LNCaP clone FGC (cell line): ENCODE data around the gene ERBB4.

Experiments
- DNase-seq: peaks from one replicate; pipeline ENCODE4 v3.0.0-alpha.2; 2011; ENCODE audit warnings: low read depth
- H3K4me3 ChIP-seq: 2 replicates; pipeline ENCODE4 v1.5.1; 2011; ENCODE audit warnings: mild to moderate bottlenecking, low read depth, low read length, control low read depth
- TF ChIP-seq, protein P1 (sequence below): IDR thresholded peaks from 2 replicates; pipeline ENCODE4 v1.5.1; 2012; ENCODE audit warnings: mild to moderate bottlenecking; ENCODE audit not compliant: control insufficient read depth, insufficient read depth; ENCODE audit errors: extremely low read depth

Gene ERBB4

DNA sequence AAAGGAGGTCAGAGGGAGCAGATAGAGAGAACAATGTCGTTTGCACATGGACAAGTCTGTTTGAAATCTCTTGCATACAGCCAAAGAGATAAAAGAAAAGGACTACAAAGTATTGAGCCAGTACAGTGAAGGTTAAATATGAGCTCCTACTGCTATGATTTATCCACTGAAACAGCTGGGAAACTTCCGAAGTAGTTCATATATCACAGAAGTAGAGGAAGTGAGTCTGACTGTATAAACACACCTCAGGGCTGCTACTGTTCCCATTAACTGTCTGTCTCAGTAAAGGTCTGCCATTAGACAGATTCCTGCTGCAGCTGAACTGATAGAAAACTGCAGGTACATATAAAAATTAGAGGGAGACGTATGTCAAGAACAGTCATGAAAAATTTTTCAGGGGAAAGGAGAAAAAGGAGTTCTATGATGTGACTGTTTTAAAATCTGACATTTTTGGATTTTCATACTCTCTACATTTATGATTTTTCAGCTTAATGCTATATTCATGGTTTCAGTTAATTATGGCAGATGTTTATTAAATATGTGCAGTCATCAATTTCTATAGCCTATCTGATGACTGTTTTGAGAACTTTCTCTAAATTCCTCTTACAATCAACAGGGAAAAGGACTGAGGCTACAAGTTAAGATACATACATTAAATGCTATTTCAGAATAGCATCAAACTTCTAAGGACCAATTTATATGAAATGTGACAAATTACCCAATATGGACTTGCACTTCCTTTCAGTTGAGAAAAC lies 364.7 kb downstream of the ERBB4 start:
- no peak overlapping the region for H3K4me3 ChIP-seq
- TF ChIP-seq, protein P1, sequence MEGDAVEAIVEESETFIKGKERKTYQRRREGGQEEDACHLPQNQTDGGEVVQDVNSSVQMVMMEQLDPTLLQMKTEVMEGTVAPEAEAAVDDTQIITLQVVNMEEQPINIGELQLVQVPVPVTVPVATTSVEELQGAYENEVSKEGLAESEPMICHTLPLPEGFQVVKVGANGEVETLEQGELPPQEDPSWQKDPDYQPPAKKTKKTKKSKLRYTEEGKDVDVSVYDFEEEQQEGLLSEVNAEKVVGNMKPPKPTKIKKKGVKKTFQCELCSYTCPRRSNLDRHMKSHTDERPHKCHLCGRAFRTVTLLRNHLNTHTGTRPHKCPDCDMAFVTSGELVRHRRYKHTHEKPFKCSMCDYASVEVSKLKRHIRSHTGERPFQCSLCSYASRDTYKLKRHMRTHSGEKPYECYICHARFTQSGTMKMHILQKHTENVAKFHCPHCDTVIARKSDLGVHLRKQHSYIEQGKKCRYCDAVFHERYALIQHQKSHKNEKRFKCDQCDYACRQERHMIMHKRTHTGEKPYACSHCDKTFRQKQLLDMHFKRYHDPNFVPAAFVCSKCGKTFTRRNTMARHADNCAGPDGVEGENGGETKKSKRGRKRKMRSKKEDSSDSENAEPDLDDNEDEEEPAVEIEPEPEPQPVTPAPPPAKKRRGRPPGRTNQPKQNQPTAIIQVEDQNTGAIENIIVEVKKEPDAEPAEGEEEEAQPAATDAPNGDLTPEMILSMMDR: no peak
- no peak for DNase-seq

DNA sequence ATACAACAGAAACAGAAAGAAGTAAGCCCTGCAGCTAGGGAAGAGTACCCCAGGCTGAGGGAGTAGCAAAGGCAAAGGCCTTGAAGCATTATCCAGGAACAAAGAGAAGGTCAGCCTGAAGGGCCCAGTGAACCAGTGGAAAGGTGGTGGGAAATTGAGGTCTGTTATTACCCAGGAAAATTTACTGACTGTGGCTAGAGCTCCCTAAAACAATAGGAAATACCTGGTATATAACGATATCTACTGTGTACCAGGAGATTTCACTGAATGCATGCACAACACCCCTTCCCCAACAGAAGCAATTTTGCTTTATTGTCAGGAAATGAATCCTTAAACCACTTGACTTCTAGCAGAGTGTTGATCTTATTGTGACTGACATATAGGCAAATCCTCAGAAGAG lies 365.3 kb downstream of the ERBB4 start:
- TF ChIP-seq, protein P1: no peak
- DNase-seq: no peak
- H3K4me3 ChIP-seq: no peak overlapping the region

DNA sequence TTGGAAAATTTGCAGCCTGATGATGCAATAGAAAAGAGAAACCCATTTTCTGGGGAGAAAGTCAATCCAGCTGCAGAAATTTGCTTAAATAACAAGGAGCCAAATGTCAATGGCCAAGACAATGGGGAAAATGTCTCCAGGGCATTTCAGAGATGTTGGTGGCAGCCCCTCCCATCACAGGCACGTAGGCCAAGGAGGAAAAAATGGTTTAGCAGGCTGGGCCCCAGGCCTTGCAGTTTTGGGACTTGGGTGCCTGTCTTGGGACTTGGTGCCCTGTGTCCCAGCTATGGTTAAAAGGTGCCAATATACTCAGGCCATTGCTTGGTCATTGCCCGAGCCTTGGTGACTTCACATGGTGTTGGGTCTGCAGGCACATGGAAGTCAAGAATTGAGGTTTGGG lies 368.2 kb downstream of the ERBB4 start:
- no peak overlapping the region for H3K4me3 ChIP-seq
- TF ChIP-seq, protein P1: no peak
- DNase-seq: no peak

DNA sequence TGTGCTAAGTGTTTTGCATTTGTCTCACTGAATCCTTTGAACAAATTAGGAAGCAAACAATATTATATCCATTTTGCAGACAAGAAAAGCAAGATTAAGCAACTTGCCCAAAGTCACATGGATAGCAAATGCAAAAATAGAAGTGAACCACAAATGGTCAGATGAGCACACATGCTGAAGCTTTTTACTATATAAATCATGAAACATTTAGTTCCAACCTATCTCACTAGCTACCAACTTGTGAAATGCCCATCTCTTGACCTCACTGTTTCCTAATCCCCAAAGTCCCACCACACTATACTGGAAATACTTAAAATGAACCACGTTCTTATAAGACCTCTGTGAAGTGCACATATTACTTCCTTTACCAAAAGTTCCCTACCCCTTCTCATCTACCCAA lies 380.5 kb downstream of the ERBB4 start:
- no peak overlapping the region for H3K4me3 ChIP-seq
- DNase-seq: no peak
- TF ChIP-seq, protein P1: no peak

DNA sequence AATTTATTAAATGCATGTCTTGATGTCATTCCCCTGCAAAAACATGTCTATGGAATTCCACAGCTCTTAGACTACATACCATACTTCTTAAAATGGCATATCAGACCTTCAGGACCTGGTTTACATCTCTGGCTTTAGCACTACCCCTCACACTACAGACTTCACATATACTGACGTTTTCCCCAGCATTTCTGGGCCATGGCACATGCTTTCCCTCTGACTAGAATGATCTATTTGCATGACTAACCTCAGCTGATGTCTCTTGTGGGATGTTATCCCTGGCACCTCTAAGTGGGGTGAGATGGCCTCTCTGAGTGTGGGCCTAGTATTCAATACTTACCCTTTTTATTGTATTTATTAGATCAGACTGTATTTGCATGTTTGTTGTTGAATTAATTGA lies 381.6 kb downstream of the ERBB4 start:
- no peak for DNase-seq
- H3K4me3 ChIP-seq: no peak overlapping the region

DNA sequence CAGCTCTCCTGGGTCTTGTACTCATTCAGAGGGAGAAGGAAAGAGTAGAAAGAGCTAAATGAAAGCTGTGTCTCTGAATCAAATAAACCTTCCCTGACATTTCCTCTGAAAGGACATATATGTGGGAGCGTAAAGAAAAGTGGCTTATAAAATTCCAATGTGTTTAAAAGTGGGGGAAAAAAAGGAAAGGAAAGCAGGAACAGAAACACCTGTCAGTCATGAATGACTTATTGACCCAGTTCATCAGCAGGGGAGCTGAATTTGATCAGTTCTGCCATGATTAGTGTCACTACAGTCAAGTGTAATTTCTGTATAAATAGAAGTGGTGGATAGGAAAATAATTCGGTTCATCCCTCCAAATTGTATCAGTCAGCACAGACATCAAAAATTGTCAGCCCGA lies 382.5 kb downstream of the ERBB4 start:
- DNase-seq: no peak

More for the DNA sequence above, 381.6 kb downstream of the ERBB4 start:
- TF ChIP-seq, protein P1: no peak

DNA sequence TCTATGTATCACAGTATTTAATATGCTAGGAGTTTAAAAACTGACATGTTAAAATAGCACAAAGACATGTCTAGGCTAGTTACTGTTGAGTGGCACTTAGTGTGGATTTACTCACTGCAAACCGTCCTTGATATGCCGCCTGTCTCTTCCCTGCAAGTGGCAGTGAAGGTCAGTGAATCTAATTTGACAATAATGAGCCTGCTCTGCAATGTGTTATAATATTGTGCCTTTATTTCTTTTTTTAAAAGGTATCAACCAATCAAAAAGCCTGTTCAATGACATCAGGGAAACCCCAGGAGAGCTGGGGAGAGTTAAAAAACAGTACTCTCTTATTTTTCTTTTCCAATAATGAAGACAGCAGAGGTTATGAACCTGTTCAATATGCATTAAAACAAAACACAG lies 384.1 kb downstream of the ERBB4 start:
- no peak overlapping the region for H3K4me3 ChIP-seq
- DNase-seq: no peak
- TF ChIP-seq, protein P1: no peak

More for the DNA sequence above, 382.5 kb downstream of the ERBB4 start:
- TF ChIP-seq, protein P1: no peak
- H3K4me3 ChIP-seq: no peak overlapping the region
